Stromal cell of bone marrow (primary cell): Measurements from ENCODE around the gene FAM222B.
"Not testable (repeated sequence)": the region's sequence is repeated elsewhere in the genome, so short reads cannot be mapped to it uniquely, and the experiment has no call there.

ENCODE experiments used
- DNase-seq: peaks from one replicate; pipeline ENCODE4 v3.0.0-alpha.2; 2012; ENCODE audit warnings: low read depth

FAM222B gene

DNA sequence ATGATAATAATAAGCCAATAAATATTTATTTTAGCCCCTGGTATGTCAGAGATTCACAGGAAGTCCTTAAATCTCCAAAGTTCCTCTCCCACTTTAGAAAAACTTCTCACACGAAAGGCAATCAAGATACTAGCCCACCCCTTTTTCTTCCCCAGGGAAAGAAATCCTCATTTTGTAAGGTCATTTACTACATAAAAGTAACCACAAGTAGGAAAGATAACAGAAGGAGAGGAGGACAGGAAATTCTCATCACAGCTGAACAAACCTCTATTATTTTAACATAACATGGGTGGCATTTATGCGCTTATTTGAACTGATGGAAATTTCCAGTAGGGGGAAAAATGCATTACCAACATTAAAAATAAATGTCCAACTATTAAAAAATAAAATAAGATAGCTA is 3.4 kb downstream of the FAM222B start:
- DNase-seq = no peak

DNA sequence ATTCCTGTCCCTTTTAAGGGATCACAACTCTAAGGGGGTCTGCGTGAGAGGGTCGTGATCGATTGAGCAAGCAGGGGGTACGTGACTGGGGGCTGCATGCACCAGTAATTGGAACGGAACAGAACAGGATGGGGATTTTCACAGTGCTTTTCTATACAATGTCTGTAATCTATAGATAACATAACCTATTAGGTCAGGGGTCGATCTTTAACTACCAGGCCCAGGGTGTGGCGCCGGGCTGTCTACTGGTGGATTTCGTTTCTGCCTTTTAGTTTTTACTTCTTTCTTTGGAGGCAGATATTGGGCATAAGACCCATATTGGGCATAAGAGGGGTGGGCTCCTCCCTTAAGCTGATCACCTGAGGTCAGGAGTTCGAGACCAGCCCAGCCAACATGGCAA is 6.0 kb downstream of the FAM222B start:
- DNase-seq = not testable (repeated sequence)

DNA sequence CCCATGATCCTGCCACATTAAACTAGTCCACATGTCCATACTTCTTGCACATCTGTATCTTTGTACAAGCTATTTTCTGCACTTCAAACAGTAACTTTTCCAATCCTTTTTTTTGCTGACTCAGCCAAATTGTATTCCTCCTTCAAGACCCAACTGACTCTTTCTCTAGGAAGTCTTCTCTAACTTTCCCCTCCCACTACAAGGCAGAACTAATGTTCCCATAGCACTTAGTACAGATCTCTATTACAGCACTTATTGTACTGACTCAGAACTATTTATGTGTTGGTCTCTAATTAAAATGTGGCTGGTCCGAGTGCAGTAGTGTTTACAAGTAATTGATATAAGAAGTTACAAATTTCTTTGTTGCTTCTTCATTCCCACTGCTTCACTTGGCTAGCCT is 8.2 kb downstream of the FAM222B start:
- DNase-seq = no peak

DNA sequence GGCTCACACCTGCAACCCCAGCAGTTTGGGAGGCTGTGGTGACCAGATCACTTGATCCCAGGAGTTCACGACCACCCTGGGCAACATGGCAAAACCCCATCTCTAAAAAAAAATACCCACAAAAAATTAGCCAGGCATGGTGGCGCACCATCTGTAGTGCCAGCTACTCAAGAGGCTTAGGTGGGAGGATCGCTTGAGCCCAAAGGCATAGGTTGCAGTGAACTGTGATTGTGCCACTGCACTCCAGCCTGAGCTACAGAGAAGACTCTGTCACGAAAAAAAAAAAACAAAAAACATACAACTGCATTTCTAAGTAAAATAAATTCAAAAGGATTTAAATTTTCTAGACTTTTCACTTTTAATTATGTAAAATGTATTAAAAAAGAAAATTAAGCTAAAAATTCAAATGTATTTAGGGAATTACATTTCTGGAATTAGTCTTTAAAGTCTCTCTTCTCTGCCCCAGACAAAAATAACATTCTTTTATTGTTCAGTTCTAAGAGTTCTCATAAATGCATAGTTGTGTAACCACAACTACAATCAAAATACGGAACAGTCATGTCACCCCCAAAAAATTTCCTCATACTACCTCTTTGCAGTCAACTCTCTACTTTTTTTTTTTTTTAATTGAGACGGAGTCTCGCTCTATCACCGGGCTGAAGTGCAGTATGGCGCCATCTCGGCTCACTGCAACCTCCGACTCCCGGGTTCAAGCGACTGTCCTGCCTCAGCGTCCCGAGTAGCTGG is 14.1 kb downstream of the FAM222B start:
- no peak for DNase-seq

DNA sequence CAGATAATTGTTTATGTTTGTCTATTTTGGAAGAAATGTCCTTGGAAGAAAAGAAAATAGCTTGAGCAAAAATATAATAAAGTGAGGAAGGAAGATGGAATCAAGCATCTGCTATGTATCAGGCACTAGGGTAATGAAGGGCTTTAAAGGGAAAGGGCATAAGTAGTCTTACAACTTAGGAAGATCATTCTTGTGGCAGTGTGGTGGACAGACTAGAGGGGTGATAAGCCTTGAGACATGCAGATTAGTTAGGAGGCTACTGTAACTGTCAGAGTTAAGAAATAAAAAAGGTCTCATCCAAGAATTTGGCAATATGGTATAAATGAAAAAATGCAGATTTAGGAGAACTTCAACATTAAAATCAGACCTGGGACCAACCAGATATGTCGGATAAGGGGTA is 14.9 kb downstream of the FAM222B start:
- DNase-seq = no peak

DNA sequence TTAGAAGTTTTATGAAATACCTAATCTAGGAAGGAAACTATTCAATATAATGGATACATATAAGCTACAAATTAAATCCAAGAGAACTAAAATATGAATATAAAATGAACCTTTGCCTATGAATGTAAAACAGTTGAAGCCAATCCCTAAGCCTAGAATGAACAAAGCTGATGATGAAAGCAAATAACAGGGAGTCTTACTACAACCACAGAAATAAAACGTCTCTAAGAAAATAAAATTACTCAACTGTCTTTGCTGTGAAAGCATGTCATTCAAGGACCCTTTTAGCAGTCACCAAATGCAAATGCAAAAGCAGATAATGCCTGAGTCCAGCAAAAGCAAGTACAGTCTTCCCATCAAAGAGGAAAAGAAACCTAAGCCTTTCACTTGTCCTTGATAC is 23.0 kb downstream of the FAM222B start:
- DNase-seq = no peak

DNA sequence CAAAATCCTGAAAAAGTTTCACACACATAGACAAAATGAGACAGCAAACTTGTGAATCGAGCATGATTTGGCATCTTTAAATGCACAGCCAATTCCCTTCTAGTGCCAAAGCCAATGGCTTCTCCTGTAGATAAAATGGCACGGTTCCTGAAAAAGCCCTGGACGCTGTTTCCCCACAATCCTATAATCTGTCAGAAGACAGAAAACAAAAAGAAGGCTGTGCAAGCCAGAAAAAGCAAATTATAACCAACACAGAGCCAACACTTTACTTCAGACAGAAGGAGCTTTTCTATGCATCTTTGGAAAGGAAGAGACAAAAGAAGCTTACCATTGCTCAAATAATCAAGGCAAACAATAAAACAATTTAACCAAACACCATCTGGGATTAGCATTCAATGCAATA is 23.8 kb downstream of the FAM222B start:
- DNase-seq = no peak

DNA sequence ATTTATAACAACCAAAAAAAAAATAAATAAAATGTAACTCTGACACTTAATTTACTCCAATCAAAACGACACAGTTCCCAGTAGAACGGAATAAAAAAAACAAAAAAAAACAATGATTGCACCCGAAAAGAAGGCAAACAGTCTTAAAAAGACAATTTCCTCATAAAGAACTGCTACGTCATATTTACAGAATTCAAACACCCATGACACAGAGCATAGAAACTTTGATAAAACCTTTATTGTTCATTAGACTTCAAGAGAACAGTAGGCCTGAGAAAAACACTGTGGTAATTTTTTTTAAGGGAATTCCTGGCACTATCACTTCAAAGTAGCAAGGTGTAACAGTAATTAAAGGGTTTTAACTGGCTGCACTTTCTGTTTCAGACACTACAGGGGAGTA is 26.1 kb downstream of the FAM222B start:
- no peak for DNase-seq

DNA sequence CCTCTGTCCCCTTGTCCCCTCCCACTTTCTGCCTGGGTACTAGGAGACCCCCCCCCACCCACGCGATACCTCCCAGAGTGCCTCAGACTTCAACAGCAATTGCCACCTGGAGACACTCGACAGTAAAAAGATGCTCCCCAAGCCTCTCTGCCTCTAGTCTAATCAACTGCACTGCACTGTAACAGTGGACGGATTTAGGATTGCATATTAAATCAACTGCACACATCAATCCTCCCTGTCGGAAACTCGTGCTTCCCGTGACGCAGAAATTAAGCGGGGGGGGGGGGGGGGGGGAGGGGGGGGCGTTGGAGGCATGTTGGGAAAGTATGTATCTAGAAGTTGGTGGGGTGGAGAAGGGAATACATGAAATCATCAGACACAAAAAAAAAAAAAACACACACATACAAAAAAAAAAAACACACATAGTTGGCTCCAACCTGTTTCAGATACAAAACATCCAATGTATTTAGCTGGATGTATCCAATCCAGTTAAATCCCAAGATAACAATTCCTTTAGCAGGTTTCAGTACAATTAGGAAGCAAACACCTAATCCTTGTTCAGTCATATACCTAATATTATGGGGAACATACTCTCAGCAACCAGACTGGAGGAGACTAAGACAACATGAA is 29.7 kb downstream of the FAM222B start:
- peak; percentile 21 for DNase-seq

DNA sequence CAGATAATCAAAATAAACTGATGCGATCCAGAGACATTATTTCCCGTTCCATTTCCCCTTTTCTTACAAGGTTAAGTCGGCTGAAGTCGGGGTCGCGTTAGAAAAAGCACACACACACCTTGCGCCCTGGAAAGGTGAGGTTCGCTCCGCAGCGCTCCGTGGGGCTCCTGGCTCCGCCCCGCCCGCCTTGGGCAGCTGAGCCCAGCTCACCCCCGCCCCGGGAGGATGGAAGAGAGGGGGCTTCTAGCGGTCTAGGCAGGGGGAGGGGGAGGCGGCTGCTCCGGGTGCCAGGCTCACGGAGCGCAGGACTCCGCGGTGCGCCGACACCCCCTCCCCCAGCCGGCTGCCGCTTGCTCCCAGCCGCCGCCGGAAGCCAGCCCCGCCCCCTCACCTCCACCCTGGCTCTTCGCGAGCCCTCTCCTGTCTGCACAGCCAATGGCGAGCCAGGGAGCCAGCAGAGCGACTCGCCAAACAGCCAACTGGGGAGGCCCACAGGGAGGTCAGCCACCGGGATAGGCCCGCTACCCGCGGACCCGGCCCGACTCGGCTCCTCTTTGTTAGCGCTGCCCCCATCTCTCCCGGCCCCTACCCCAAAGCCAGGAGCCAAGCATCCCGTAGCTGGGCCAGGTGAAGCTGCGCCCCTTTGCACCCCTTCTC is 30.4 kb downstream of the FAM222B start:
- DNase-seq = peak; percentile 96

DNA sequence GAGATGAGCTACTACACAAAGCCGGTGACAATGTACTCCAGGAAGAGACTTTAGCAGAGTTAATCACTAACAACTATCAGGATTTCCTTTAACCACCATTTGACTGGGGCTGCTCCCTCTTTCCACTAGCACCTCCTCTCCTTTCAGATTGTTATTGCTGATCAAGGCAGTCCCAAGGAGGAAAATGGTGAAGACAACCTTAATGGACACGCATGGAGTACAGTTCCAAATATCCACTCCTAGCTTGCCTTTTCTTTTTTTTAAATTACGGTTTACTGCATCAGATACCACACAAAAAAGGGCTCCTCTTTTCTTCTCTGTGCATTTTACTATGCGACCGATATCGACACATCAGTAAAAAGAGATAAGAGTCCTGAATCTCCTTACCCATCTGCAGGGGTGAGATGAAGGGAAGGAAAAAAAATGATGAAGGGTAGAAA is 30.9 kb downstream of the FAM222B start:
- DNase-seq = no peak

DNA sequence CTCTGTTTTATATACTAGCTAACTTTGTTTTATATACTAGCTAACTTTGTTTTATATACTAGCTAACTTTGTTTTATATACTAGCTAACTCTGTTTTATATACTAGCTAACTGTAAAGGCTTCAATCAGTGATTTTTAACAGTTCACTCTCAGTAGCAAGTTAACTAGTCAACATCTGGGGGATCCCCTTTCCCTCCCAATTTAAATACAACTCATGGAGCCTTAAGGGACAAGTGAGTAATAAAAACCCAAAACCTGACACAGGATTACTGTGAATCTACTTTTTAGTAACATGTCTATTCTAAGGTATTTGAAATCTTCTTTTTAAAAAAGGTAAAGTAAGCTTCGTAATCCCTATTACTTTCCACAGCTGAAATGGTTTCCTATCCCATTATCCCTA is 32.2 kb downstream of the FAM222B start:
- DNase-seq = no peak

DNA sequence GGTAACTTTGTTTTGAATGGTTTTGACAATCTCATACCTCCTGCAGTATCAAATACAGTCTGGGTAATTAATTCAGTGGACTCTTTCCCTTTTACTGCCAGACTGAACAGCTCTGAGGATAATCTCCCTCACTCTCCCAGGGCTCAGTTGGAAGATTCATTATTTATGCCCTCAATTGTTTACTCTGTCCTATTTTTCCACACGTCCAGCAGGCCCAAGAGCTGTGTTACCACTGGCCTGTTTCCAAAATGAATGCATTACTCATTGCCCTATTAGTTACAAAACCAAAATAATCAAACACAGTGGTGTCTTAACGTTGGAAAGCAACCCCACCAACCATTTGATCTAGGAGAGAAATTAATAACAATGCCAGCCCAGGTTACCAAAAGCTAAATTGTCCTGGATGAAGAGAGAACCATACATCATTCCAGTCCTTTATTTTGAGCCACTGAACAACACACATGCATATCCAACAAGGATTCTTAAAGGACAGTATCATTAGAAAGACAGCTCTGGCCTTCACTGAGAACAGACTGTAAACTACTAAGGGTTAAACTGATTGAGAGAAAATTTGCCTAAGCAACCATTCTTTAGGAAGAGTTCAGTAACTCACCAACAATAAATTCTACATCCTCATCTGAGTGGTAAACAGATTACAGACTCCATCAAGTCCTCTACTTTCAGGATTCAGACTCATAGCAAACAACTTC is 34.5 kb downstream of the FAM222B start:
- peak; percentile 82 for DNase-seq

DNA sequence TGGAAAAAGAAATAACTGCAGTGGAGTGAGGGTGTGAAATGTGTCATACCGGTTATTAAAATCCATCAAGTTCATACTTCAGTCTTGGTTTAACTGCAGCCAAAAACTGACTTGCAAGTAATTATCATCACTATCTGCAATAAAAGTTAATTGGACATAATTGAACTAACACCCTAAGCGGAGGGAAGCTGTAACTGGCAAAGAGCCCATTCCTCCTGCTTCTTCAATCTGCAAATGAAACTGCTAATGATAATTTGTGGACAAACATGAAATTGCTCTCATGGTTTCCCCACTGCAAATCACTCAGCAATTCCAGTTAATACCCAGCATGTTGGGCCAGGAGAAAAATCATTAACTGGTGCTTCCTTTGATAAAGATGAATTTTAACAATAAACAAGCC is 46.5 kb downstream of the FAM222B start:
- DNase-seq = no peak

DNA sequence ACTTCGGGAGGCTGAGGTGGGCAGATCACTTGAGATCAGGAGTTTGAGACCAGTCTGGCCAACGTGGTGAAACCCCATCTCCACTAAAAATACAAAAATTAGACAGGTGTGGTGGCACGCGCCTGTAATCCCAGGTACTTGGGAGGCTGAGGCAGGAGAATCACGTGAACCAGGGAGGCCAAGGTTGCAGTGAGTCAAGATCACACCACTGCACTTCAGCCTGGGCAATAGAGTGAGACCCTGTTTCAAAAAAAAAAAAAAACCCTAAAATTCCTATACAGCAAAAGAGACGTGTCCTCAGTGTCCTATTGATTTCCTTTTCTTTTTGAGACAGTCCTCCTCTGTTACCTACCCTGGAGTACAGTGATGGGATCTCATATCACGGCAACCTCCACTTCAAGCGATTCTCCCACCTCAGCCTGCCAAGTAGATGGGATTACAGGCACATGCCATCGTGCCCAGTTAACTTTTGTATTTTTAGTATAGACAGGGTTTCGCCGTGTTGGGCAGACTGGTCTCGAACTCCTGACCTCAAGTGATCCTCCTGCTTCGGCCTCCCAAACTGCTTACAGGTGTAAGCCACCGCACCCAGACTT is 47.6 kb downstream of the FAM222B start:
- not testable (repeated sequence) for DNase-seq

DNA sequence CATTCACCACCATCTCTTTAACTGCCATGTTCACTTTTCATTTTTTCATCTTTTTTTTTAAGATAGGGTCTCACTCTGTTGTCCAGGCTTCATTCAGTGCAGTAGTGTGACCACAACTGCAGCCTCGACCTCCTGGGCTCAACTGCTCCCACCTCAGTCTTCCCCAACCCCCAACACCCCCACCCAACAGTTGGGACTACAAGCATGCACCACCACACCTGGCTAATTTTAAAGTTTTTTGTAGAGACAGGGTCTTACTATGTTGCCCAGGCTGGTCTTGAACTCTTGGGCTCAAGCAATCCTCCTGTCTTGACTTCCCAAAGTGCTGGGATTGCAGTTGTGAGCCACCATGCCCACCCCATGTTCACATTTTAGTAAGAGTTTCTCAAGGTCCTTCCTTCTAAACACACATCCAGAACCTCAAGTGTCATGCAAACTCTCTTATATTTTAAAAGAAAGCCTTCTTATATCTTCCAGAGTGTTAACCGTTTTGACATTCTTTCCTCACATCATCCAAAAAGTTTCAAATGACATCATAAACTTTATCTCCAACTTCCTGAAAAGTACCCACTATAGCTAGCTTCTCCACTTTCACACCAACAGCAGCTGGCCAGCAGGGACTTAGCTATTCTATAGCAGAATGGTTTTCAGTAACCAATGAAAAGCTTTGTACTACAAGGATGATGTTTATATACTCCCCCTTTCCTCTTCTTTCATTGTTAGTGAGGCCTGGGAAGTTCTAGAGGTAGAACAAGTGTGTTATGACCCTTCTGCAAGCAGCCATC is 49.5 kb downstream of the FAM222B start:
- no peak for DNase-seq

DNA sequence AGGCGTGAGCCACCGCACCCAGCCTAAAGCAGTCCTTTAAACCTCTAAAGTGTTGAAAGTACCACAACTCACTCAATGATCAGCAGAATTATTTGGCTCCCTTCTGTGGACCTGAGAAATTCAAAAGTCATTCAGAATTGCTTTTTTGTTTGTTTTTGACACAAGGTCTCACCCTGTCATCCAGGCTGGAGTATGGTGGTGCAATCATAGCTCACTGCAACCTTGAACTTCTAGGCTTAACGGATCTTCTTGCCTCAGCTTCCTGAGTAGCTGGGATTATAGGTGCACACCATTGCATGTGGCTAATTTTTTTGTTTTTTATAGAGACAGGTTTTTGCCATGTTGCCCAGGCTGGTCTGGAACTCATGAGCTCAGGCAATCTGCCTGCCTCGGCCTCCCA is 54.5 kb downstream of the FAM222B start:
- DNase-seq = no peak

DNA sequence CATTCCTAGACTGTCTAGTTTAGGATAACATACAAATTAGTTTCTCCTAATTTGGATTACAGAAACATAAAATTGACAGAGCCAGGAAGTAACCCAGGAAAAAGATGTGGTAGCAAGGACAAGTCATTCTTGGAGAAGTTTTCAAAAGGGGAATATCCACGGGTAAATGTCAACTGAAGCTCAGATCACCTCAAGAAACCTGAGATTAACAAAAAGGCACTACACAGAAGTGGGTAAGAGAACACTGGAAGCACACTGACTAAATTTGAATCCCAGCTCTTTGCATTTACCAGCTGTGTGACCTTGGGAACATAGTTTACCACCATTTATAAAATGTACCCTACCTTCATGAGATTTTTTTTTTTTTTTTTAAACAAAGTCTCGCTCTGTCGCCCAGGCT is 59.4 kb downstream of the FAM222B start:
- DNase-seq = no peak

DNA sequence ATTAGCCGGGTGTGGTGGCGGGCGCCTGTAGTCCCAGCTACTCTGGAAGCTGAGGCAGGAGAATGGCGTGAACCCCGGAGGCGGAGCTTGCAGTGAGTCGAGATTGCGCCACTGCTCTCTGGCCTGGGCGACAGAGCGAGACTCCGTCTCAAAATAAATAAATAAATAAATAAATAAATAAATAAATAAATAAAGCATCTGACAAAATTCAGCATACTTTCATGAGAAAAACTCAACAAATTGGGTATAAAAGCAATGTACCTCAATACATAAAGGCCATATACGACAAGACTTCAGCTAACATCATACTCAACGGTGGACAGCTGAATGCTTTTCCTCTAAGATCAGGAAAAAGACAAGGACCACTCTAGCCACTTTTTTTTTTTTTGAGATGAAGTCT is 63.0 kb downstream of the FAM222B start:
- not testable (repeated sequence) for DNase-seq

DNA sequence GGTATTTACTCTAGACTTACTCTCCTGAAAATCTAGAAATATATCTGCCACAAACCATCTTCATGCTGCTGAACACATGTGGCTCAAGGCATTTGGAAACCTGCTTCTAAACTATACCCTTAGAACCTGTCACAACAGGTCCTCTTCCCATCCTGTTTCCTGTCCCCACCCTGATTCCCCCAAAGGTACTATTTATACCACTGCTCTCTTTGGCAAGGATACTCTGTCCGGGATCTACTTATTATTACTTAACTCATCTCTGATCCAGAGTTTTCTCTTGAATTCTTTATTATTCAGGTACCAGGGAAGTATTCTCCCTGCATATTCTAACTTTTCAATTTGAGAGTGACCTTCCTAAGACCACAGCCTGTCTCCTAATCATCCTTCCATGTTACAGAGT is 65.4 kb downstream of the FAM222B start:
- no peak for DNase-seq

DNA sequence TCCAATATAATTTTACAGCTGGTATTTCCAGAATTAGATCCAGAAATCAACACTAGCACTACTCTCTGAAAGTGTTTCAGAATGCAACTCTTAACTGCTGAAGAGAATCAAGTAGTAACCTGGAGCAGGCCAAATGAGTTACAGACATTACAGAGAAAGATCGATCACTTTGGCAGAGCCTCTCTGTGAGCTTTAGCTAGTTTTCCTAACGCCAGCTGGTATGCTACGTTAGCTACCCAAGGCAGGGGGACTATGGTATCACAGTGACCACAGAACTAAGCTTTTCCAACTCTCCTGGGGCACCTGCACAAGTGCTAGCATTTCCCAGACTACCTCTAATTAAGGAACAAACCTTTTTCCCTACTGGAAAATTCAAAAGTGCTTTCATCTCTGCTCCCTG is 68.4 kb downstream of the FAM222B start:
- no peak for DNase-seq

DNA sequence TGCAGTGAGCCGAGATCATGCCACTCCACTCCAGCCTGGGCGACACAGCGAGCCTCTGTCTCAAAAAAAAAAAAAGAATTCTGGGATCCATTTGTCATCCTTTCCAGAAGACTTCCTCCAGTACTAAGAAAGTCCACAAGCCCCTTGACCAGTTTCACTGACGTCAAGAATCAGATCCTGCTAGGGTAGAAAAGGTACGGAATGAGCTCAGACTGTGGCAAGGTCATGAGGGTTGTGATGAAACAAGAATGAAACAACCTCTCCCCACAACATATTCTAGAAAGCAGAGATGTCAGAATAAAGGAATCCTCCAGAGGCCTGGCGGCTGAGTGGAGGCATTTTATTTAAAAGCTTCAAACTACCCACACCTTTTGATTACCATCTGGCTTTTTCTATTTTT is 68.9 kb downstream of the FAM222B start:
- no peak for DNase-seq
